GM21423 (cell line): Measurements from ENCODE around the gene GH2.
"Not testable (repeated sequence)": the region's sequence is repeated elsewhere in the genome, so short reads cannot be mapped to it uniquely, and the experiment has no call there.

Experiments
- ATAC-seq: cut with Tn5 transposase; IDR thresholded peaks from one replicate; pipeline ENCODE4 v1.9.1; 2021; ENCODE audit warnings: mild to moderate bottlenecking, moderate library complexity; ENCODE audit not compliant: unreplicated experiment

GH2 gene

DNA sequence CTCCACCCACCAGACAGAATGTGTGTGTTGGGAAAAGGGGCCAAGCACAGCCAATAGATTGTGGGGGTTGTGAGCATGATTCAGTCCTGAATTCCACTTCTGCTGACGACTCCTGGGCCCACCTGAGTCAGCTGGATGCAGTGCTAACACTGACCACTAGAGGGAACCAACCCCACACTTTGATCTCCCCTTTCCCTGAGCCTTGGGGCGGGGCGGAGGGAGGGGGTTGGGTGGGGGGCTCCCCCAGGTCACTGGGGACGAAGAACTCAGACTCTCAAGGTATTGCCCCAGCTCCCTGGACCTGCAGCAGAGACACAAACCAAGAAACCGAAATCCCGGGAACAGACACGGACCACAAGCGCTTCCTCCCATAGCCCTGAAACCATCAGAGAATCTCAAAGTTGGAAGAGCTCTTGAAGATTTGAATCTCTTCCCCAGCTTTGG is 29.9 kb upstream of the GH2 start:
- no peak for ATAC-seq

DNA sequence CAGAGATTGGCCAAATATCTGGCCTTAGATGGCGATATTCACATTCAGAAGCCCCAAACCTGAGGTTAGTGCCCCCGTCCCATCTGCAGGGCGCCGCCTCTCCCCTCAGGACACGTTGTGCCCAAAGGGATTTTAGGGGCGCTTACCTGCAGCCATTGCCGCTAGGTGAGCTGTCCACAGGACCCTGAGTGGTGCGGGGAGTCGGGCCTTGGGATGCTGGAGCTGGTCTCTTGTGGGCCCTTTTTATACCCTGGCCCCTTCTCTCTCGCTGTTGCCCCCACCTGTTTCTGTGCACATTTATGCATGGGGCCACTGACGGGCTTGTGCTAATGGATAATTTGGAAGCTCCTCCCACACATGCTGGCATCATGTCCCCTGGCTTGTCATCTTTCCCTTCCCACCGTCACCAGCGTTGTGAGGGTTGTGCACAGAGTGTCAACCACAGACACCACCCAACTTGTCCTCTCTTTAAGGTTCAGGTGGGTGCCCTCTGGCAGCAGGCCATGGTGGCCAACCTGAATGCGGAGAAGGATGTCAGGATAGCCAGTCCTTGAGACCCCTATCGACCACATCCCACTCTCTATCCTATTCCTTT is 29.4 kb upstream of the GH2 start, which contains the start of gene CSHL1:
TSS of gene CSHL1 (minus strand) at position 218 of the 595 bp plus-strand sequence. CDS start at position 156, 62 bp downstream.
- no peak for ATAC-seq

- no peak for ATAC-seq
These were observed 28.4 kb upstream of the GH2 start for GRCh38 chr17:63910096-63910495.

- ATAC-seq = not testable (repeated sequence)
These were observed 27.8 kb upstream of the GH2 start for GRCh38 chr17:63909586-63909985.

DNA sequence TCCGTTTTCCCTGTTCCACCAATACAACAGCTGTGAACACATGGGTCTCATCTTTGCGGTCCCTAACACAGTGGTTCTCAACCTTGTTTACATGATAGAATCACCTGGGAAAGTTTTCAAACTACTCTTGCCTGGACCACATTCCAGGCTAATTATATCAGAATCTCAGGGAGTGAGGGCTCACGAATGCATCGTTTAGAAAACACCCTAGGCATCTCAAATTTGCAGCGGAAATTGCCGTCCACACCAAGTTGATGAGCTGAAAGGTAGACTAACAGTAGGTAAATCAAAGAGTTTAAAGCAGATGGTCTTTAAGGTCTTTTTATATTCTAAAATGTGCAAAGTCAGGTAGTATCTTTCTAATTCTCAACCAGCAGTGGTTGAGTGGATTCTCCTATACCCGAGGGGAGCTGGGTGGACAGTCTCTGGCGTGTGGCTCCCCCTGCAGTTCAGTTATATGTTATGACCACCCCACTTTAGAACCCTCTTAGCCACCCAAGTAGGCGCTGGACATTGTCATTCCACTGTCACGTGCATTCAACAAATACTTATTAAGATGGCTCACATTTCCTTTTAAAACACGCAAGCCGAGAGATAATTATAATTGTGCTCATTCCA is 25.5 kb upstream of the GH2 start:
- ATAC-seq = not testable (repeated sequence)

GRCh38 chr17:63904796-63905195 is 23.1 kb upstream of the GH2 start:
- ATAC-seq = not testable (repeated sequence)

- not testable (repeated sequence) for ATAC-seq
These were observed 22.1 kb upstream of the GH2 start for GRCh38 chr17:63903787-63904201.

DNA sequence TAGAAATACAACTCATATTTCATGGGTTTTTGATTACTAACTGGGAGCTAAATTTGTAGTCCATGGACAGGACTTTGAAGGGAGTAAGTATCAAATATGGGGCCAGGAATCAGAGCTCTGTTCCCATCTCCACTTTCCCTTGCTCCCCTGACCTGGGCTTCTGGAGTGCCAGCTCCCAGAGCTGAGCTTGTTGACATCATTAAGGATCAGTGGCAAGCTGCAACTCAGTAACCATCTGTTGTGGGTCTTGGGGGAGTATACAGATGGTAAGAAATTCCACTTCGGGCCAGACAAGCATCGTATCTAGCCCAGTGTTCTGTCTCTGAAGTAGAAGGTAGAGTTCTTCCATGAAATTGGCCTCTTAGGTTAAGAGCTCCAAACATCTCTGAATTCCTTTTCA is 20.2 kb upstream of the GH2 start:
- not testable (repeated sequence) for ATAC-seq

DNA sequence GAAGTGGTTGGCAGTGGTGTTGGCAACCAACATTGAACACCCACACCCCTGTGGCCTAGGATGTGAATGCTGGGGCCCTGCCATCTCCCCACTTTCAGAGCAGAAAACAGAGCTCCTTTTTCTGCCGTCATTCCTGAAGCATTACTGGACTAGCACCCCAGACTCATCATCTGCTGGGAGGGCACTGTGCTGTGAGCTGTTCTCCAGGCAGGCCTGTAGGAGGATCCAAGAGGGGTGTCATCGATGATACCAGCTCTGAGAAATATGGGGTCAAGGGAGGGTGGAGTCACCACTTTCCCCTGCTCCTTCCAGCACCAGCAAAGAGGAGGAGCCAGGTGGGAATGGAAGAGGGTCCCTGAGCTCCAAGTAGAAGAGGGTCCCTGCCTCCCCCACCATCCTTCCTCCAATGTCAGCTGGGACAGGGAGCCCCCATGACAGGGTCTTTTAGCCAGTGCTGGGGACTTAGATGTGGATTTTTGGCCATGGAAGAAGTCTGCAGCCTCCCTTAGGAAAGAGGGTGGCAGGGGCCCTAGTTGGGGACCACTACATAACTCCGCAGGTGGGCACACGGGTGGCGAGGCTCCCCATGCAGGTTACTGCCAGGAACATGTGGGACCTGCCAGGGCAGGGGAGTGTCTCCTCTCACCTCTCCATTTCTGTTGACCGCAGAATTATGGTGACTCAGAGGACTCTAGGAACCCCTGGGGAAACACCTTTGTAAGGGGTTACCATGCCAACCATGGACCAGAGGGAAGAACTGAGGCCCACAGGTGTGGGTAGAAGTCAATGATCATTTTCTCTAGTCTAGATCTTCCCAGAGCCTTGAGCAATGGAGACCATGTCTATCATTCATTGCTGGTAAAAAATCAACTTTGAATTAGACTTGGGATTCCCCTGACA is 17.4 kb upstream of the GH2 start:
- not testable (repeated sequence) for ATAC-seq

- not testable (repeated sequence) for ATAC-seq
These were observed 15.0 kb upstream of the GH2 start, which contains the start of gene CSH1 for GRCh38 chr17:63896524-63897354. CSH1 (minus strand) TSS chr17:63896574; CDS start chr17:63896511, 63 bp downstream.

DNA sequence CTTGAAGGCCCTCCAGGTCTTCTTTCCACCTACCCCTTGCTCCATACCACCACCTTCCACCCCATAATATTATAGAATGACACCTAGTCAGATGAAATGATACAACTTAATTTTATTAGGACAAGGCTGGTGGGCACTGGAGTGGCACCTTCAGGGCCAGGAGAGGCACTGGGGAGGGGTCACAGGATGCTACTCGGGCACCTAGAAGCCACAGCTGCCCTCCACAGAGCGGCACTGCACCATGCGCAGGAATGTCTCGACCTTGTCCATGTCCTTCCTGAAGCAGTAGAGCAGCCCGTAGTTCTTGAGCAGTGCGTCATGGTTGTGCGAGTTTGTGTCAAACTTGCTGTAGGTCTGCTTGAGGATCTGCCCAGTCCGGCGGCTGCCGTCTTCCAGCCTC is 13.1 kb upstream of the GH2 start:
- not testable (repeated sequence) for ATAC-seq

DNA sequence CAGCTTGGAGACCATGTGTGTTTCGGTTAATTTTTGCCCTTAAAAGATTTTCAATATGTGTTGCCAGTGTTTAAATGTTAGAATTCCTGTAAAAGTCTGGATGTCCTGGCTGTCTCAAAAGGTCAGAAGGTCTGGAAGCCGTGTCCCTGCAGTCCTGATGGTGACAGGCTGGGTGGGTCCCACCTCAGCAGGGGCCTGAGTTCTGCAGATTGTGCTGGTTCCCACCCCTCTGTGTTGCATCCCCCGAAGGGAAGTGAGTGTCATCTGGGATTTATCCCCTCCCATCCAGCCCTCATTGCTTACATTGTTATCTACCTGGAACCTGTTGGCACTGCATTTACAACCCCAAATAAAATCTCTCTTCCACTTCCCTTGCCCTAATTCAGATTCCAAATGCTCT is 12.3 kb upstream of the GH2 start:
- not testable (repeated sequence) for ATAC-seq

- not testable (repeated sequence) for ATAC-seq
These were observed 10.7 kb upstream of the GH2 start for GRCh38 chr17:63892316-63893037.

GRCh38 chr17:63889026-63889848 is 7.5 kb upstream of the GH2 start:
- ATAC-seq = not testable (repeated sequence)

DNA sequence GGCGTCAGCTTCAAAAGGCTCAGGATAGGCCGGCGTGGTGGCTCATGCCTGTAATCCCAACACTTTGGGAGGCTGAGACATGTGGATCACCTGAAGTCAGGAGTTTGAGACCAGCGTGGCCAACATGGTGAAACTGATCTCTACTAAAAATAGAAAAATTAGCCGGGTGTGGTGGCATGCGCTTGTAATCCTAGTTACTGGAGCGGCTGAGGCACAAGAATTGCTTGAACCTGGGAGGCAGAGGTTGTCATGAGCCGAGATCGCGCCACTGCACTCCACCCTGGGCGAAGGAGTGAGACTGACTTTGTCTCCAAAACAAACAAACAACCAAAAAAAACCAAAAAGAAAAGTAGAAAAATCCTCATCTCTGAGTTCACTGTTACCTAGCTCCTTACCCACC is 3.4 kb upstream of the GH2 start:
- ATAC-seq = not testable (repeated sequence)

GRCh38 chr17:63882626-63883126 is 932 bp upstream of the GH2 start:
- ATAC-seq = not testable (repeated sequence)

DNA sequence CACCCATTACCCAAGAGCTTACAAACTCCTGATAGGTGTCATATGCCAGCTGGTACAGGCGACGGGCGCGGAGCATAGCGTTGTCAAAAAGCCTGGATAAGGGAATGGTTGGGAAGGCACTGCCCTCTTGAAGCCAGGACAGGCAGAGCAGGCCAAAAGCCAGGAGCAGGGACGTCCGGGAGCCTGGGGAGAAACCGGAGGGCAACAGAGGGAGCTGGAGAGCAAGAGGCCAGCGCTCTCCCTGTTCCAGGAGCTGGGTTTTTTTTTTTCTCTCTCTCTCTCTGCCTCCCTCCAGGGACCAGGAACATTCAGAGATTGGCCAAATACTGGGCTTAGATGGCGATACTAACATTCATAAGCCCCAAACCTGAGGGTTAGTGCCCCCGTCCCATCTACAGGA is 407 bp downstream of the GH2 start:
- ATAC-seq = not testable (repeated sequence)

- ATAC-seq = no peak
These were observed 1.0 kb downstream of the GH2 start for GRCh38 chr17:63880706-63881105.

DNA sequence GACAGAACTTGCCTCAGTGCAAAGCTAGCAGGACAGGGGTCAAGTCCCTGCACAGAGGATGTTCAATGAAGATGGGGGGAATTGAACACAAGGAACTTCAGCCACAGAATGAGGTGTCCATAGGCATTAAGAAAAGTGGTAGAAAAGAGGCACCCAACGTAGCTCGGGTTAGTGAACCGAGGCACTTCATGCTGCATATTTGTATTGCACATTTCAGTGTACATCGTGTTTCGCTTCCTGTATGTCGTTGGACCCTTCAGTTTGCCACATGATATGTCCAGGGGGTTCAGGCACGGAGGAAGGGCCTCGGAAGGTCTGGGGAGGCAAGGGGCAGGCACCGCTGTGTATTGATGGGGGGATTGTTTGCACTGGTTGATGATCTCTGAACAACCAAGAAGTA is 3.3 kb downstream of the GH2 start:
- ATAC-seq = not testable (repeated sequence)
